Thyroid gland (tissue), 4 donors: ENCODE data around the gene BTK. TPM values are rescaled to one million over a fixed set of nuclear protein-coding genes. Genes with fewer than 3 reads are reported as not detected.

Experiments used
- small RNA-seq: library from RNA; depleted of rRNA; stranded (forward); fragments of <200 nt; gene quantifications from one replicate; pipeline ENCODE3, GENCODE V24; 2016
- total RNA-seq, 4 donors: library from RNA; depleted of rRNA; stranded (reverse); fragments of >200 nt; gene quantifications; one replicate each; pipeline ENCODE4 v1.2.3, GENCODE V29; 2016

The BTK gene
- total RNA-seq, 4 donors from 2014 or later: 0.49 to 5.2 (median 1.6) TPM

Small RNAs within 50 kb of the gene (small RNA-seq; reads per million reads assigned to genes)
- not detected for gene RNU6-934P

Other genes with a start within 250 kb of the BTK start
- not detected for gene DRP2, start 166.4 kb downstream of the BTK start, total RNA-seq
- gene TAF7L, start 94.9 kb downstream of the BTK start, total RNA-seq: 1 to 10 TPM in 1 of 4 donors, under 1 TPM in 2, not detected in 1; 0.22 to 1.4 (median 0.81) TPM
- gene TIMM8A, start 37.4 kb downstream of the BTK start, total RNA-seq: 1 to 10 TPM; 3.9 to 6.4 (median 4.9) TPM
- gene RPL36A, start 4.8 kb upstream of the BTK start, total RNA-seq: 1,000 to 10,000 TPM in 2 of 4 donors, 100 to 1,000 TPM in 2; 258 to 2,076 (median 1,246) TPM
- gene GLA, start 21.7 kb upstream of the BTK start, total RNA-seq: 10 to 100 TPM; 16.5 to 37.5 (median 26.8) TPM
- 10 to 100 TPM; 53.5 to 68.4 (median 67.5) TPM for gene HNRNPH2, start 22.0 kb upstream of the BTK start, total RNA-seq
- gene ARMCX4, start 99.3 kb upstream of the BTK start, total RNA-seq: 10 to 100 TPM; 12.1 to 21.6 (median 15.6) TPM
- gene ARMCX1, start 164.4 kb upstream of the BTK start, total RNA-seq: 10 to 100 TPM; 22.4 to 32.7 (median 27.8) TPM
- 10 to 100 TPM; 20.6 to 28.6 (median 23.4) TPM for gene ARMCX6, start 231.8 kb upstream of the BTK start, total RNA-seq
- gene ARMCX3, start 237.0 kb upstream of the BTK start, total RNA-seq: 10 to 100 TPM; 71.7 to 81.0 (median 76.8) TPM